Body of pancreas (tissue), 4 donors: Measurements from ENCODE around the gene HCN3.

Experiments
- POLR2A ChIP-seq, 3 donors: fragments of 450-650 bp; IDR thresholded peaks; one replicate each; pipeline ENCODE4 v1.6.1; 2016; ENCODE audit warnings: antibody characterized with exemption in 3 of 3, mild to moderate bottlenecking in 2 of 3
- TF ChIP-seq, protein P1 (sequence below), 7 experiments: fragments of 450-650 bp in 4 of 7; fragments of 200-600 bp in 3 of 7; sonication (generic) in 3 of 7; IDR thresholded peaks; one replicate each; pipeline ENCODE4 v1.5.1; 2016 to 2019; ENCODE audit warnings: antibody characterized with exemption in 7 of 7

DNA sequence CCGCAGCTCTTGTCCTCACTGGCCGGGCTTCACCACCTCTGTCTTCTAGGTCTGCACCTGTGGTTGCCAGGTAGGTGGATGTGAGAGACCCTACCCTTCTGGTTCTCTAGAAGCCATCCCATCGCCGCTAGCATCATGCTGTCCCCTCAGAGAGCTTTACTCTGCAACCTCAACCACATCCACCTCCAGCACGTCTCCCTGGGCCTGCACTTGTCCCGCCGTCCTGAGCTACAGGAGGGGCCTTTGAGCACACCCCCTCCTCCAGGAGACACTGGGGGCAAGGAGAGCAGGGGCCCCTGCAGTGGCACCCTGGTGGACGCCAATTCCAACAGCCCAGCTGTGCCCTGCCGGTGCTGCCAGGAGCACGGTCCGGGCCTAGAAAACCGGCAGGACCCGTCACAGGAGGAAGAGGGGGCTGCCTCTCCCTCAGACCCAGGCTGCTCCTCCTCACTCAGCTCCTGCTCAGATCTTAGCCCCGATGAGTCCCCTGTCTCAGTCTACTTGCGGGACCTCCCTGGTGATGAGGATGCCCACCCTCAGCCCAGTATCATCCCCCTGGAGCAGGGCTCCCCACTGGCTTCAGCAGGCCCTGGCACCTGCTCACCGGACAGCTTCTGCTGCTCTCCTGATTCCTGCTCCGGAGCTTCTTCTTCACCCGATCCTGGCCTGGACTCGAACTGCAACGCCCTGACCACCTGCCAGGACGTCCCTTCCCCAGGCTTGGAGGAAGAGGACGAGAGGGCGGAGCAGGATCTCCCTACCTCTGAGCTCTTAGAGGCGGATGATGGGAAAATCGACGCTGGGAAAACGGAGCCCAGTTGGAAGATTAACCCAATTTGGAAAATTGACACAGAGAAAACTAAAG, 44.6 kb downstream of the HCN3 start:
- TF ChIP-seq, protein P1, sequence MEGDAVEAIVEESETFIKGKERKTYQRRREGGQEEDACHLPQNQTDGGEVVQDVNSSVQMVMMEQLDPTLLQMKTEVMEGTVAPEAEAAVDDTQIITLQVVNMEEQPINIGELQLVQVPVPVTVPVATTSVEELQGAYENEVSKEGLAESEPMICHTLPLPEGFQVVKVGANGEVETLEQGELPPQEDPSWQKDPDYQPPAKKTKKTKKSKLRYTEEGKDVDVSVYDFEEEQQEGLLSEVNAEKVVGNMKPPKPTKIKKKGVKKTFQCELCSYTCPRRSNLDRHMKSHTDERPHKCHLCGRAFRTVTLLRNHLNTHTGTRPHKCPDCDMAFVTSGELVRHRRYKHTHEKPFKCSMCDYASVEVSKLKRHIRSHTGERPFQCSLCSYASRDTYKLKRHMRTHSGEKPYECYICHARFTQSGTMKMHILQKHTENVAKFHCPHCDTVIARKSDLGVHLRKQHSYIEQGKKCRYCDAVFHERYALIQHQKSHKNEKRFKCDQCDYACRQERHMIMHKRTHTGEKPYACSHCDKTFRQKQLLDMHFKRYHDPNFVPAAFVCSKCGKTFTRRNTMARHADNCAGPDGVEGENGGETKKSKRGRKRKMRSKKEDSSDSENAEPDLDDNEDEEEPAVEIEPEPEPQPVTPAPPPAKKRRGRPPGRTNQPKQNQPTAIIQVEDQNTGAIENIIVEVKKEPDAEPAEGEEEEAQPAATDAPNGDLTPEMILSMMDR (IDR thresholded peaks at IDR 0.05) = no peak
- TF ChIP-seq POLR2A (IDR thresholded peaks at IDR 0.05) = no peak
